Colonic mucosa (tissue), 4 donors: ENCODE results near the gene ATP5F1D. TPM values are rescaled to one million over a fixed set of nuclear protein-coding genes. Genes with fewer than 3 reads are reported as not detected.
A peak's percentile ranks its signal among the peaks of the same experiment; 100 is the strongest.

Source experiments
- DNase-seq: peaks from one replicate; pipeline ENCODE4 v3.0.0-alpha.2; 2020
- H3K27ac ChIP-seq: fragments of 200-600 bp; one replicate; pipeline ENCODE4 v1.8.0; 2021
- H3K27me3 ChIP-seq: fragments of 200-600 bp; one replicate; pipeline ENCODE4 v1.8.0; 2021
- H3K36me3 ChIP-seq: fragments of 200-600 bp; one replicate; pipeline ENCODE4 v1.8.0; 2021
- H3K4me1 ChIP-seq: fragments of 200-600 bp; one replicate; pipeline ENCODE4 v1.8.0; 2021; ENCODE audit warnings: mild to moderate bottlenecking
- H3K4me3 ChIP-seq: fragments of 200-600 bp; one replicate; pipeline ENCODE4 v1.8.0; 2021
- H3K9ac ChIP-seq, 2 donors: one replicate each; pipeline ENCODE4 v1.7.0; 2013; ENCODE audit warnings: control low read depth in 2 of 2, low read depth in 2 of 2, low read length in 2 of 2
- H3K9me3 ChIP-seq: fragments of 200-600 bp; one replicate; pipeline ENCODE4 v1.8.0; 2021
- intact Hi-C: fragments of 100-400 bp; cut with DNase I; formaldehyde crosslinking; loops from one replicate; pipeline ENCODE4 v1.14.1; 2022
- total RNA-seq, 2 donors: library from RNA; stranded (reverse); fragmentation: NEBNext Ultra II Directional in 1 of 2; extraction: Animal tissue kit (Norgen Biotek cat#: 25700) in 1 of 2; gene quantifications; one replicate each; pipeline ENCODE4 v1.2.1, GENCODE V29; 2021
- TF ChIP-seq, protein P1 (sequence below): fragments of 200-600 bp; IDR thresholded peaks from one replicate; pipeline ENCODE4 v1.8.0; 2022; ENCODE audit warnings: antibody characterized with exemption, mild to moderate bottlenecking
- donor health status: healthy.
- donor health status: DM: no; HTN: no; CAD: no.
- donor health status: DM: no; HTN: no; CAD: no.

Gene ATP5F1D
- total RNA-seq, 2 donors from 2014 or later = 359 to 627 TPM

- Histone ChIP-seq H3K27me3 (no peaks in the 10 kb centered on the region), H3K4me3 (peak overlapping the region; percentile 54), H3K9ac (peak overlapping the region; percentile 98 to 100), H3K27ac (peak overlapping the region; percentile 91), H3K9me3 (no peaks in the 10 kb centered on the region), H3K36me3 (peaks cover 7% of the 10 kb centered on the region), H3K4me1 (peaks cover 29% of the 10 kb centered on the region)
- TF ChIP-seq, protein P1, sequence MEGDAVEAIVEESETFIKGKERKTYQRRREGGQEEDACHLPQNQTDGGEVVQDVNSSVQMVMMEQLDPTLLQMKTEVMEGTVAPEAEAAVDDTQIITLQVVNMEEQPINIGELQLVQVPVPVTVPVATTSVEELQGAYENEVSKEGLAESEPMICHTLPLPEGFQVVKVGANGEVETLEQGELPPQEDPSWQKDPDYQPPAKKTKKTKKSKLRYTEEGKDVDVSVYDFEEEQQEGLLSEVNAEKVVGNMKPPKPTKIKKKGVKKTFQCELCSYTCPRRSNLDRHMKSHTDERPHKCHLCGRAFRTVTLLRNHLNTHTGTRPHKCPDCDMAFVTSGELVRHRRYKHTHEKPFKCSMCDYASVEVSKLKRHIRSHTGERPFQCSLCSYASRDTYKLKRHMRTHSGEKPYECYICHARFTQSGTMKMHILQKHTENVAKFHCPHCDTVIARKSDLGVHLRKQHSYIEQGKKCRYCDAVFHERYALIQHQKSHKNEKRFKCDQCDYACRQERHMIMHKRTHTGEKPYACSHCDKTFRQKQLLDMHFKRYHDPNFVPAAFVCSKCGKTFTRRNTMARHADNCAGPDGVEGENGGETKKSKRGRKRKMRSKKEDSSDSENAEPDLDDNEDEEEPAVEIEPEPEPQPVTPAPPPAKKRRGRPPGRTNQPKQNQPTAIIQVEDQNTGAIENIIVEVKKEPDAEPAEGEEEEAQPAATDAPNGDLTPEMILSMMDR = no peak
- intact Hi-C loops = no loop called here
- DNase-seq = no peak
Observed at GRCh38 chr19:1261538-1261797, 19.9 kb downstream of the ATP5F1D start.

DNA sequence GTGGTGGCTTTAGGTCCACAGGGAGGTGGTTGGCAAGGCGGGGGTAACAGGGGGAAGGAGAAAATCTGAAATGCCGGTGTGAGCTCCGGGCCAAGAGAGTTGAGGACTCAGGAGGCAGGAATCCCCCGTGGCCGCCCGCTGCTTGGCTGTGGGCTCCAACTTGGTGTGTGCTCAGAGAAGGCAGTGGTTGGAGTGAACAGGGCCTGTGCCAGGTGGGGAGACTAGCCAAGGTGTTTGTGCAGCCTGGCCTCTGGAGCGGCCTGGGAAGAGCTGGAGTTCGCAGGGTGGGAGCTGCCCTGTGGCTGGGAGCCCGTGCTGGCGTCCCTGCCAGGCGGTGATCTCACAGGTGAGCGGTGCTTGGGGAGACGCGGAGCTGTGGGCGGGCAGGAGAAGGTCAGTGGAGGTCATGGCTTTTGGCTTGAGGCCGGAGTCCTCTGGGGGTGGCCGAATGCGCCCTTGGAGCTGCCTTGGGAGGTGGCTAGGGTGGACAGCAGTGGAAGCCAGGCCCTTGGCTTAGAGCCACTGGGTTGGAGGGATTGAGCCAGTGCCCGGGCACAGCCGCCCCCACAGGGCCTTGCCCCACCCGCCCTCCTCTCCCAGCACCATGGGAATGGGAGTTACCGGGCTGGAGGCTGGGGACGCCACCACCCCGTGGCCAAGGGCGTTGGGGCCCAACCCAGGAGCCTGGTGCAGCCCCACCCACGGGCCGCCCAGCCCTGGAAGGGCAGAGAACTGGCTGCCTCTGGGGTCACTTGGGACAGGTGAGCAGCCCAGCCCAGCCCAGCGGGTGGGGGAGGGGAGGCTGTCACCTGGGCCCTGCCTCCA lies 20.5 kb downstream of the ATP5F1D start:
- DNase-seq = peak; percentile 94
- Histone ChIP-seq H3K36me3 (peaks cover 2% of the 10 kb centered on the region), H3K4me3 (peak overlapping the region; percentile 54), H3K9me3 (no peaks in the 10 kb centered on the region), H3K27me3 (no peaks in the 10 kb centered on the region), H3K4me1 (peaks cover 29% of the 10 kb centered on the region), H3K27ac (peak overlapping the region; percentile 91), H3K9ac (peak overlapping the region; percentile 98 to 100)
- intact Hi-C loops = no loop called here
- TF ChIP-seq, protein P1 = no peak

GRCh38 chr19:1262623-1263123 lies 21.1 kb downstream of the ATP5F1D start:
- DNase-seq = no peak

DNA sequence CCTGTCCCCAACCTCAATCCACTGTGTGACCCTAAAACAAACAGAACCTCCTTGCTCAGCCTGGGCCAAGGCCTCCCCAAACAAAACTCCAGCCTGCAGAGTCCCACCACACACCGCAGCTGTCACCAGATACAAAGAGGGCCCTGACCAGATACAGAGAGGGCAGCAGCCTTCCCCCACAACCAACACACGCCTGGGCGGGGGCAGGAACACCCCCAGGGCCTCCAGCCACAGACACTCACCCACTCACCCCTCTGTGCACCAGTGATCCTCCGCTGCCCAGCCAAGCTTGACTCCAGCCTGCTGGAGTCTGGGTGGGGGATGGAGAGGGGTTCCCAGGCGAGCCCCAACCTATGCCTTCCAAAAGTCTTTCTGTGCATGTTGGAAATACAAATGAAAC lies 21.6 kb downstream of the ATP5F1D start:
- DNase-seq = no peak
- Histone ChIP-seq H3K4me3 (peak overlapping the region; percentile 12), H3K4me1 (peaks cover 41% of the 10 kb centered on the region), H3K27ac (peak overlapping the region; percentile 91), H3K36me3 (no peaks in the 10 kb centered on the region), H3K9ac (peak overlapping the region; percentile 98 to 100), H3K9me3 (no peaks in the 10 kb centered on the region), H3K27me3 (no peaks in the 10 kb centered on the region)
- TF ChIP-seq, protein P1 = no peak
- intact Hi-C loops = no loop called here

More at GRCh38 chr19:1262623-1263123, 21.1 kb downstream of the ATP5F1D start:
- H3K36me3 ChIP-seq = no peaks in the 10 kb centered on the region
- intact Hi-C loops = no loop called here
- H3K4me1 ChIP-seq = peaks cover 36% of the 10 kb centered on the region
- no peaks in the 10 kb centered on the region for H3K27me3 ChIP-seq
- peak overlapping the region; percentile 98 to 100 for H3K9ac ChIP-seq
- peak overlapping the region; percentile 91 for H3K27ac ChIP-seq
- TF ChIP-seq, protein P1 = no peak
- no peaks in the 10 kb centered on the region for H3K9me3 ChIP-seq
- H3K4me3 ChIP-seq = peak overlapping the region; percentile 12

GRCh38 chr19:1264801-1265614 lies 23.5 kb downstream of the ATP5F1D start:
- TF ChIP-seq, protein P1 = no peak
- Histone ChIP-seq H3K27ac (peak overlapping the region; percentile 84), H3K9ac (peak overlapping the region; percentile 46 to 64), H3K36me3 (no peaks in the 10 kb centered on the region), H3K9me3 (no peaks in the 10 kb centered on the region), H3K4me3 (no peak overlapping the region), H3K27me3 (no peaks in the 10 kb centered on the region), H3K4me1 (peaks cover 44% of the 10 kb centered on the region)
- intact Hi-C loops = no loop called here
- DNase-seq = peak; percentile 74
